Kidney epithelial cell (primary cell): ENCODE measurements around the gene TRIM49B. TPM values are rescaled to one million over a fixed set of nuclear protein-coding genes. Genes with fewer than 3 reads are reported as not detected.
"Not testable (repeated sequence)": the region's sequence is repeated elsewhere in the genome, so short reads cannot be mapped to it uniquely, and the experiment has no call there.

Experiments
- DNase-seq: peaks from one replicate; pipeline ENCODE4 v3.0.0-alpha.2; 2010; ENCODE audit warnings: low read depth
- H3K27me3 ChIP-seq: 2 replicates; pipeline ENCODE4 v1.6.0; 2011; ENCODE audit warnings: low read length; ENCODE audit not compliant: control insufficient read depth, insufficient read depth
- H3K36me3 ChIP-seq: 2 replicates; pipeline ENCODE4 v1.5.1; 2011; ENCODE audit warnings: low read length; ENCODE audit not compliant: control insufficient read depth, insufficient read depth
- H3K4me3 ChIP-seq: 2 replicates; pipeline ENCODE4 v1.5.1; 2011; ENCODE audit warnings: low read depth, mild to moderate bottlenecking, control low read depth, low read length
- total RNA-seq: library from RNA; depleted of rRNA; stranded (reverse); fragments of >200 nt; gene quantifications from 2 replicates; pipeline ENCODE4 v1.2.3, GENCODE V29; 2015

The TRIM49B gene, protein sequence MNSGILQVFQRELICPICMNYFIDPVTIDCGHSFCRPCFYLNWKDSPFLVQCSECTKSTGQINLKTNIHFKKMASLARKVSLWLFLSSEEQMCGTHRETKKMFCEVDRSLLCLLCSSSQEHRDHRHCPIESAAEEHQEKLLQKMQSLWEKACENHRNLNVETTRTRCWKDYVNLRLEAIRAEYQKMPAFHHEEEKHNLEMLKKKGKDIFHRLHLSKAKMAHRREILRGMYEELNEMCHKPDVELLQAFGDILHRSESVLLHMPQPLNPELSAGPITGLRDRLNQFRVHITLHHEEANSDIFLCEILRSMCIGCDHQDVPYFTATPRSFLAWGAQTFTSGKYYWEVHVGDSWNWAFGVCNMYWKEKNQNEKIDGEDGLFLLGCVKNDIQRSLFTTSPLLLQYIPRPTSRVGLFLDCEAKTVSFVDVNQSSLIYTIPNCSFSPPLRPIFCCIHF
- total RNA-seq = not detected in 2 replicates

DNA sequence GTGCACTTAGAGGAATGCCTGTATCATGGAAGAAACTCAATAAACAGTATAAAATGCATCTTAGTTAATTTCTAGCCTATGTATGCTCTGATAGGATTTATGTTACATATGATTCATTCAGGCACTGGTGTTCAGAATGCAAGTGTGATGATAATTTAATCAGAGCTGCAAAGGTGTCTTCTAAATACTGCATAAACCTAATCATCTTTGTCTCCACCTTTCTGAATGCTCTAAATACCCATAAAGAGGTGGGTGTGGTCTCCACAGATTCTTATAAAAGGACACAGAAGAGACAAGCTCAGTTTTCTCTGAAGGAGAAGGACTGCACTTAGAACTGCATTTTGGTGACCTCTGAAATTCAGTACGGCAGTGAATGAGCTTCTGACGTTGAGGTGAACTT is at the start of gene TRIM49B:
Gene TRIM49B, plus strand, starts transcription at position 301 of the 400 bp plus-strand sequence. CDS start 2,777 bp downstream, outside the sequence.
- not testable (repeated sequence) for H3K27me3 ChIP-seq, H3K4me3 ChIP-seq, DNase-seq, H3K36me3 ChIP-seq

DNA sequence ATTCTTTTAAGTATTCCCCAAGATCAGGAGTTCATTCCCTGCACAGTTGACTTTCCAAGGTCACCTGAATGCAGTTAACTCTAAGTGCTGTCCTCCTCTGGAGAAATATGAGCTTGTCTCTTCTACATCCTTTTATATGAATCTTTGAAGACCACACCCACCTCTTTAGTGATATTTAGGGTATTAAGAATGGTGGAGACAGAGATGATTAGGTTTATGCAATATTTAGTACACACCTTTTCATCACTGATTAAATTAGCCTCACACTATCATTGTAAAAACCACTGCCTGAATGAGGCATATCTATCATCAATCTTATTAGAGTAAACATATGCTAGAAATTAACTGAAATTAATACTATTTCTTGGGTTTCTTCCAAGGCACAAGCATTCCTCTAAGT is 44.8 kb upstream of the TRIM49B start, which contains the start of gene TRIM51G:
Gene TRIM51G, minus strand, starts transcription at position 101 of the 400 bp plus-strand sequence. CDS start 2,190 bp downstream, outside the sequence.
- H3K27me3 ChIP-seq, DNase-seq, H3K36me3 ChIP-seq: not testable (repeated sequence)

GRCh38 chr11:49048229-49048628 is 19.6 kb downstream of the TRIM49B start:
- H3K36me3 ChIP-seq, DNase-seq, H3K27me3 ChIP-seq, H3K4me3 ChIP-seq: not testable (repeated sequence)

More for the DNA sequence above, 44.8 kb upstream of the TRIM49B start, which contains the start of gene TRIM51G:
- H3K4me3 ChIP-seq = not testable (repeated sequence)

- not testable (repeated sequence) for DNase-seq, H3K36me3 ChIP-seq, H3K4me3 ChIP-seq
Observed at GRCh38 chr11:49049821-49050220, 21.2 kb downstream of the TRIM49B start.

DNA sequence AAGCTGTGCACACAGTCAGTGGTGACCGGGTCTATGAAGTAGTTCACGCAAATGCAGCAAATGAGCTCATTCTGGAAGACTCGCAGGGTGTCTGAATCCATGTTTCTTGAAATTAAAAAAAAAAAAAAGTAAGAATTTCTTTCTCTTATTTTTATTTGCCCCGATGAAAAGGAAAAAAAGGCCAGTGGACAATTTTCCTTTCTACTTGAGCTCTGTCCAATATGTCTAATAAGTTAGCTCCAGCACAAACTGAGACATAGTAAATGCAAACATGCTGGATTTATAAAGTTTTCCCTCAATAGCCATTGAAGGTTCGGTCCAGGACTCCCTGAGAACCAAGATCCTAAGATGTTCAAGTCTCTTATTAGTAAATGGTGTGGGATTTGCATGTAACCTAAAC is 30.4 kb downstream of the TRIM49B start, which contains the start of gene TRIM64C:
Gene TRIM64C, minus strand, starts transcription at position 101 of the 400 bp plus-strand sequence. Its CDS starts 0 bp downstream, at position 101.
- H3K36me3 ChIP-seq, H3K4me3 ChIP-seq, H3K27me3 ChIP-seq, DNase-seq: not testable (repeated sequence)

More at GRCh38 chr11:49049821-49050220, 21.2 kb downstream of the TRIM49B start:
- H3K27me3 ChIP-seq = not testable (repeated sequence)

- H3K27me3 ChIP-seq, H3K4me3 ChIP-seq, DNase-seq, H3K36me3 ChIP-seq: not testable (repeated sequence)
Observed at GRCh38 chr11:49069897-49070296, 41.3 kb downstream of the TRIM49B start.

Other genes with a start within 250 kb of the TRIM49B start
- gene TRIM51G, start 44.9 kb upstream of the TRIM49B start, total RNA-seq = not detected in 2 replicates
- not detected in 2 replicates for gene TRIM64C, start 30.3 kb downstream of the TRIM49B start, total RNA-seq
- gene FOLH1, start 179.8 kb downstream of the TRIM49B start, total RNA-seq = 0.29 TPM in 1 of 2 replicates, not detected in the other